Neural cell (in vitro differentiated cells): Measurements from ENCODE around the gene PBX1.

Experiments
- EP300 ChIP-seq: fragments of 450-650 bp; conservative IDR thresholded peaks from 2 replicates; pipeline ENCODE4 v1.6.1; 2014; ENCODE audit warnings: antibody characterized with exemption, mild to moderate bottlenecking, moderate library complexity; ENCODE audit not compliant: poor library complexity, severe bottlenecking
- EZH2 ChIP-seq: fragments of 200-600, 300-800 bp; shearing (Covaris generic), sonication (generic); IDR thresholded peaks from 2 replicates; pipeline ENCODE4 v1.6.1; 2014; ENCODE audit warnings: antibody characterized with exemption, low read length, borderline replicate concordance, mild to moderate bottlenecking; ENCODE audit not compliant: insufficient read depth, poor library complexity, severe bottlenecking
- MXI1 ChIP-seq: fragments of 450-650 bp; conservative IDR thresholded peaks from 2 replicates; pipeline ENCODE4 v1.6.1; 2014; ENCODE audit warnings: antibody characterized with exemption, mild to moderate bottlenecking; ENCODE audit not compliant: poor library complexity, severe bottlenecking
- POLR2AphosphoS5 ChIP-seq: IDR thresholded peaks from 2 replicates; pipeline ENCODE4 v1.6.1; 2012
- RAD21 ChIP-seq: fragments of 450-650 bp; conservative IDR thresholded peaks from 2 replicates; pipeline ENCODE4 v1.6.1; 2014; ENCODE audit warnings: antibody characterized with exemption, mild to moderate bottlenecking, moderate library complexity
- SMC3 ChIP-seq: fragments of 450-650 bp; conservative IDR thresholded peaks from 2 replicates; pipeline ENCODE4 v1.6.1; 2014; ENCODE audit warnings: antibody characterized with exemption, mild to moderate bottlenecking, moderate library complexity; ENCODE audit not compliant: poor library complexity
- TAF1 ChIP-seq: IDR thresholded peaks from 2 replicates; pipeline ENCODE4 v1.6.1; 2012; ENCODE audit warnings: low read depth
- TF ChIP-seq, protein P1 (sequence below): fragments of 450-650 bp; IDR thresholded peaks from 2 replicates; pipeline ENCODE4 v1.5.1; 2014; ENCODE audit warnings: antibody characterized with exemption, mild to moderate bottlenecking, moderate library complexity; ENCODE audit not compliant: poor library complexity, severe bottlenecking

DNA sequence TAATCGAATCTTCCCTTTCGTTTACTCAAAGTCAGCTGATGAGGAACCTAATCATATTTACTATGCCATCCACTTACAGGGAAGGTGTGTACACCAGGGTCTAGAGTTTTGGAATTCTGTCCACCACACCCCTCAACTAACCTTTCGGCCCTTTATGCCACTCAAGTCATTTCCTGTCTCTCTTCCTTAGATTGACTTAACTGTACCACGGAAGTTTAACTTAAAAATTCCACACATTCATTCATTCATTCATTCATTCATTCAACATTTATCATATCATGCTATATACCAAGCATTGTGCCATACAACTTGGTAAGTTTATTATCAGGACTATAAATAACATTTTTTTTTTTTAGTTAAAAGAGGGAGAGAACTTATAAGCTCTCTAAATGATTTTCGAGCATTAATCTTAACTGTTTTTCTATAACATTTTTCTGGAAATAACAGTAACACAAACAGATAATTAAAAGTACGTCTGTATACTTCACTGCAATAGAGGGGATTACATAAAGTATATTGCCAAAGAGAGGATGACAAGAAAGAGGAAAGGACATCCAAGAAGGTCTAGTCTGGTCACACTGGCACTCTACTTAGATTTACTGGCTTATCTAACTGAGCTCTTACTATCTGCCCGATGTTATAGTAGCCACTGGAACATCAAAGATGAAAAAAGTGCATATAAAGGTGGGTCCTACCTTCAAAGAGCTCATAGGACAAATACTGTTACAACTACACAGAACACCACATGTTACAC is 243.7 kb downstream of the PBX1 start:
- TF ChIP-seq, protein P1, sequence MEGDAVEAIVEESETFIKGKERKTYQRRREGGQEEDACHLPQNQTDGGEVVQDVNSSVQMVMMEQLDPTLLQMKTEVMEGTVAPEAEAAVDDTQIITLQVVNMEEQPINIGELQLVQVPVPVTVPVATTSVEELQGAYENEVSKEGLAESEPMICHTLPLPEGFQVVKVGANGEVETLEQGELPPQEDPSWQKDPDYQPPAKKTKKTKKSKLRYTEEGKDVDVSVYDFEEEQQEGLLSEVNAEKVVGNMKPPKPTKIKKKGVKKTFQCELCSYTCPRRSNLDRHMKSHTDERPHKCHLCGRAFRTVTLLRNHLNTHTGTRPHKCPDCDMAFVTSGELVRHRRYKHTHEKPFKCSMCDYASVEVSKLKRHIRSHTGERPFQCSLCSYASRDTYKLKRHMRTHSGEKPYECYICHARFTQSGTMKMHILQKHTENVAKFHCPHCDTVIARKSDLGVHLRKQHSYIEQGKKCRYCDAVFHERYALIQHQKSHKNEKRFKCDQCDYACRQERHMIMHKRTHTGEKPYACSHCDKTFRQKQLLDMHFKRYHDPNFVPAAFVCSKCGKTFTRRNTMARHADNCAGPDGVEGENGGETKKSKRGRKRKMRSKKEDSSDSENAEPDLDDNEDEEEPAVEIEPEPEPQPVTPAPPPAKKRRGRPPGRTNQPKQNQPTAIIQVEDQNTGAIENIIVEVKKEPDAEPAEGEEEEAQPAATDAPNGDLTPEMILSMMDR = no peak
- no peak for TF ChIP-seq MXI1
- no peak for TF ChIP-seq TAF1
- no peak for TF ChIP-seq POLR2AphosphoS5
- TF ChIP-seq EP300 = no peak
- TF ChIP-seq EZH2 = no peak
- TF ChIP-seq SMC3 = no peak
- no peak for TF ChIP-seq RAD21
